GM23338 (cell line): ENCODE data around the gene ADGB. TPM values are rescaled to one million over a fixed set of nuclear protein-coding genes. Genes with fewer than 3 reads are reported as not detected.
"Not testable (repeated sequence)": the region's sequence is repeated elsewhere in the genome, so short reads cannot be mapped to it uniquely, and the experiment has no call there.

ENCODE experiments used
- ATAC-seq: fragments of 200-7000 bp; cut with Tn5 transposase; 3 replicates; pipeline ENCODE4 v1.9.1; 2020
- DNase-seq: peaks from one replicate; pipeline ENCODE4 v3.0.0-alpha.2; 2015; ENCODE audit warnings: low spot score
- H2AFZ ChIP-seq: fragments of 200-600 bp; sonication (generic); 2 replicates; pipeline ENCODE4 v1.8.0; 2016; ENCODE audit warnings: antibody characterized with exemption, mild to moderate bottlenecking, moderate library complexity
- H3F3A ChIP-seq: fragments of 200-600 bp; sonication (generic); replicated peaks from 2 replicates; pipeline ENCODE4 v1.8.0; 2017; ENCODE audit warnings: antibody characterized with exemption, mixed run types, low read depth
- H3K27ac ChIP-seq: fragments of 200-600 bp; sonication (generic); 2 replicates; pipeline ENCODE4 v1.6.1; 2016; ENCODE audit warnings: low read depth
- H3K27me3 ChIP-seq: fragments of 200-600 bp; sonication (generic); 2 replicates; pipeline ENCODE4 v1.8.0; 2016; ENCODE audit warnings: mild to moderate bottlenecking, mixed run types, moderate library complexity; ENCODE audit not compliant: insufficient read depth
- H3K36me3 ChIP-seq: fragments of 200-600 bp; sonication (generic); 2 replicates; pipeline ENCODE4 v1.8.0; 2016; ENCODE audit warnings: mild to moderate bottlenecking; ENCODE audit not compliant: insufficient read depth
- H3K4me1 ChIP-seq: fragments of 200-600 bp; sonication (generic); 2 replicates; pipeline ENCODE4 v1.8.0; 2016; ENCODE audit warnings: mild to moderate bottlenecking, moderate library complexity; ENCODE audit not compliant: insufficient read depth
- H3K4me2 ChIP-seq: fragments of 200-600 bp; sonication (generic); 2 replicates; pipeline ENCODE4 v1.7.1; 2017; ENCODE audit warnings: mixed run types
- H3K4me3 ChIP-seq: fragments of 200-600 bp; sonication (generic); 2 replicates; pipeline ENCODE4 v1.6.1; 2016; ENCODE audit warnings: mixed run types
- H3K79me2 ChIP-seq: fragments of 200-600 bp; sonication (generic); replicated peaks from 2 replicates; pipeline ENCODE4 v1.8.0; 2017; ENCODE audit warnings: mild to moderate bottlenecking; ENCODE audit not compliant: insufficient read depth
- H3K9me2 ChIP-seq: fragments of 200-600 bp; sonication (generic); 2 replicates; pipeline ENCODE4 v1.8.0; 2017; ENCODE audit not compliant: insufficient read depth
- H4K20me1 ChIP-seq: fragments of 200-600 bp; sonication (generic); replicated peaks from 2 replicates; pipeline ENCODE4 v1.8.0; 2017; ENCODE audit warnings: mild to moderate bottlenecking; ENCODE audit not compliant: insufficient read depth
- H3K27ac Mint-ChIP-seq: 2 replicates; pipeline ENCODE4 v1.8.0; 2020; ENCODE audit warnings: inconsistent platforms, mild to moderate bottlenecking, moderate library complexity, mixed read lengths
- H3K27me3 Mint-ChIP-seq: 3 replicates; pipeline ENCODE4 v1.8.0; 2022; ENCODE audit warnings: low read depth, mild to moderate bottlenecking, moderate library complexity, mixed read lengths, inconsistent platforms; ENCODE audit not compliant: insufficient read depth, poor library complexity
- H3K36me3 Mint-ChIP-seq: 3 replicates; pipeline ENCODE4 v1.8.0; 2021; ENCODE audit warnings: low read depth, mild to moderate bottlenecking, inconsistent platforms, moderate library complexity, mixed read lengths
- H3K4me1 Mint-ChIP-seq: 3 replicates; pipeline ENCODE4 v1.8.0; 2020; ENCODE audit warnings: mild to moderate bottlenecking, inconsistent platforms, mixed read lengths
- H3K4me3 Mint-ChIP-seq: 3 replicates; pipeline ENCODE4 v1.8.0; 2021; ENCODE audit warnings: moderate library complexity, mild to moderate bottlenecking, inconsistent platforms, mixed read lengths
- H3K9me3 Mint-ChIP-seq: 3 replicates; pipeline ENCODE4 v1.8.0; 2020; ENCODE audit warnings: moderate library complexity, mild to moderate bottlenecking, inconsistent platforms, mixed read lengths
- CREB1 ChIP-seq: fragments of 250-450 bp; sonication (Bioruptor Pico); IDR thresholded peaks from 2 replicates; pipeline ENCODE4 v1.5.0; 2020; ENCODE audit warnings: low read depth, mild to moderate bottlenecking, moderate library complexity
- ETS1 ChIP-seq: IDR thresholded peaks from 2 replicates; pipeline ENCODE4 v1.6.1; 2016; ENCODE audit warnings: antibody characterized with exemption
- EZH2phosphoT487 ChIP-seq: fragments of 200-600 bp; sonication (generic); IDR thresholded peaks from one replicate; pipeline ENCODE4 v1.8.1; 2018; ENCODE audit warnings: antibody characterized with exemption; ENCODE audit not compliant: unreplicated experiment
- JUNB ChIP-seq: IDR thresholded peaks from one replicate; pipeline ENCODE4 v1.6.1; 2016; ENCODE audit warnings: antibody characterized with exemption; ENCODE audit not compliant: unreplicated experiment
- NANOG ChIP-seq: IDR thresholded peaks from 2 replicates; pipeline ENCODE4 v1.6.1; 2016; ENCODE audit warnings: antibody characterized with exemption, borderline replicate concordance
- ZNF114 ChIP-seq: fragments of 250-450 bp; sonication (Bioruptor Pico); IDR thresholded peaks from 2 replicates; pipeline ENCODE4 v1.5.0; 2020; ENCODE audit warnings: mild to moderate bottlenecking, moderate library complexity
- ZNF331 ChIP-seq: fragments of 250-450 bp; sonication (Bioruptor Pico); IDR thresholded peaks from 2 replicates; pipeline ENCODE4 v1.5.0; 2020; ENCODE audit warnings: low read depth, mild to moderate bottlenecking, moderate library complexity
- ZNF462 ChIP-seq: fragments of 250-450 bp; sonication (Bioruptor Pico); IDR thresholded peaks from 2 replicates; pipeline ENCODE4 v1.5.0; 2020; ENCODE audit warnings: mild to moderate bottlenecking, moderate library complexity
- polyA plus RNA-seq: library from polyadenylated mRNA; unstranded; fragments of >200 nt; fragmentation: Nextera tagmentation; extraction: Ambion mirVana; gene quantifications from 2 replicates; pipeline ENCODE4 v1.2.1, GENCODE V29; 2016
- total RNA-seq: library from RNA; depleted of rRNA; stranded (reverse); fragments of >200 nt; shearing (Covaris generic); gene quantifications from 2 replicates; pipeline ENCODE4 v1.2.3, GENCODE V29; 2014
- TF ChIP-seq, protein P1 (sequence below): IDR thresholded peaks from one replicate; pipeline ENCODE4 v1.6.1; 2018; ENCODE audit warnings: antibody characterized with exemption; ENCODE audit not compliant: unreplicated experiment

Gene ADGB
- total and polyA plus RNA-seq, 2 experiments from 2014 or later, result not detected

DNA sequence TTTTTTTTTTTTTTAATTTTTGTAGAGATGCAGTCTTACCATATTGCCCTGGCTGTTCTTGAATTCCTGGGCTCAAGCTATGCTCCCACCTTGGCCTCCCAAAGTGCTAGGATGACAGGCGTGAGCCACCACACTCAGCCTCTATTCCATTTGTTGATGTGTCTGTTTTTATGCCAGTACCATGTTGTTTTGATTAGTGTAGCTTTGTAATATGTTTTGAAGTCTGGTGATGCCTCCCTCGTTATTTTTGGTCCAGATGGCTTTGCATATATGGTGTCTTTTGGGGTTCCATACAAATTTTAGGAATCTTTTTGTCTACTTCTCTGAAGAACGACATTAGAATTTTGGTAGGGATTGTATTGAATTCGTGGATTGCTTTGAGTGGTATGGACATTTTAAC lies 193.2 kb downstream of the ADGB start (continued):
- TF ChIP-seq ZNF462, result no peak
- TF ChIP-seq CREB1 (CRISPR knock-in tag), result no peak
- no peak for TF ChIP-seq EZH2phosphoT487
- TF ChIP-seq ZNF114, result no peak
- no peak for TF ChIP-seq ZNF331 (CRISPR knock-in tag)
- no peak for TF ChIP-seq ETS1
- TF ChIP-seq, protein P1, sequence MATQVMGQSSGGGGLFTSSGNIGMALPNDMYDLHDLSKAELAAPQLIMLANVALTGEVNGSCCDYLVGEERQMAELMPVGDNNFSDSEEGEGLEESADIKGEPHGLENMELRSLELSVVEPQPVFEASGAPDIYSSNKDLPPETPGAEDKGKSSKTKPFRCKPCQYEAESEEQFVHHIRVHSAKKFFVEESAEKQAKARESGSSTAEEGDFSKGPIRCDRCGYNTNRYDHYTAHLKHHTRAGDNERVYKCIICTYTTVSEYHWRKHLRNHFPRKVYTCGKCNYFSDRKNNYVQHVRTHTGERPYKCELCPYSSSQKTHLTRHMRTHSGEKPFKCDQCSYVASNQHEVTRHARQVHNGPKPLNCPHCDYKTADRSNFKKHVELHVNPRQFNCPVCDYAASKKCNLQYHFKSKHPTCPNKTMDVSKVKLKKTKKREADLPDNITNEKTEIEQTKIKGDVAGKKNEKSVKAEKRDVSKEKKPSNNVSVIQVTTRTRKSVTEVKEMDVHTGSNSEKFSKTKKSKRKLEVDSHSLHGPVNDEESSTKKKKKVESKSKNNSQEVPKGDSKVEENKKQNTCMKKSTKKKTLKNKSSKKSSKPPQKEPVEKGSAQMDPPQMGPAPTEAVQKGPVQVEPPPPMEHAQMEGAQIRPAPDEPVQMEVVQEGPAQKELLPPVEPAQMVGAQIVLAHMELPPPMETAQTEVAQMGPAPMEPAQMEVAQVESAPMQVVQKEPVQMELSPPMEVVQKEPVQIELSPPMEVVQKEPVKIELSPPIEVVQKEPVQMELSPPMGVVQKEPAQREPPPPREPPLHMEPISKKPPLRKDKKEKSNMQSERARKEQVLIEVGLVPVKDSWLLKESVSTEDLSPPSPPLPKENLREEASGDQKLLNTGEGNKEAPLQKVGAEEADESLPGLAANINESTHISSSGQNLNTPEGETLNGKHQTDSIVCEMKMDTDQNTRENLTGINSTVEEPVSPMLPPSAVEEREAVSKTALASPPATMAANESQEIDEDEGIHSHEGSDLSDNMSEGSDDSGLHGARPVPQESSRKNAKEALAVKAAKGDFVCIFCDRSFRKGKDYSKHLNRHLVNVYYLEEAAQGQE, result no peak
- TF ChIP-seq NANOG, result no peak
- TF ChIP-seq JUNB, result no peak

DNA sequence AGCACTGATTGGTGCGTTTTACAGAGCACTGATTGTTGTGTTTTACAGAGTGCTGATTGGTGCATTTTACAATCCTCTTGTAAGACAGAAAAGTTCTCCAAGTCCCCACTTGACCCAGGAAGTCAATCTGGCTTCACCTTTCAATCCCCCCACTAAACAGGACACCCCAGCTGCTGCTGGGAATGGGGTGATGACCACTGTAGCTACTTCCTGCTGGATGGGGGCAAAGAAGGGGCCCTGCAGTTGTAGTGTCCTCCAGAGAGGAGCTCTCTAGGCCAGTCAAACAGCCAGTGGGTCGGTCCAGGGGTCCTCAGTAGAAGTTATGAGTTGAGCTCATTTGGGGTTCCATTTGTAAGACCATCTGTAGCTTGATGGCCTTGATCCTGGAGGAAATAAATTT lies 194.4 kb downstream of the ADGB start:
- not testable (repeated sequence) for H3K4me3 Mint-ChIP-seq, H4K20me1 ChIP-seq, H3K4me3 ChIP-seq, H3K9me2 ChIP-seq, H3K36me3 ChIP-seq, H3K4me1 ChIP-seq, H2AFZ ChIP-seq, H3K79me2 ChIP-seq, H3K27ac ChIP-seq, H3K4me1 Mint-ChIP-seq, H3K27me3 Mint-ChIP-seq, H3K27ac Mint-ChIP-seq, H3K4me2 ChIP-seq, DNase-seq, H3K27me3 ChIP-seq, H3F3A ChIP-seq, ATAC-seq
- H3K9me3 Mint-ChIP-seq, result peaks cover 28% of the 10 kb centered on the region
- H3K36me3 Mint-ChIP-seq, result peaks cover 25% of the 10 kb centered on the region; the same call in 2 of the 3 replicates
